ENCODE data around the gene MICALL1. TPM values are rescaled to one million over a fixed set of nuclear protein-coding genes. Genes with fewer than 3 reads are reported as not detected.

MICALL1 gene
- total and polyA plus RNA-seq, 8 donors: 15.0 to 36.8 (median 24.8) TPM

DNA sequence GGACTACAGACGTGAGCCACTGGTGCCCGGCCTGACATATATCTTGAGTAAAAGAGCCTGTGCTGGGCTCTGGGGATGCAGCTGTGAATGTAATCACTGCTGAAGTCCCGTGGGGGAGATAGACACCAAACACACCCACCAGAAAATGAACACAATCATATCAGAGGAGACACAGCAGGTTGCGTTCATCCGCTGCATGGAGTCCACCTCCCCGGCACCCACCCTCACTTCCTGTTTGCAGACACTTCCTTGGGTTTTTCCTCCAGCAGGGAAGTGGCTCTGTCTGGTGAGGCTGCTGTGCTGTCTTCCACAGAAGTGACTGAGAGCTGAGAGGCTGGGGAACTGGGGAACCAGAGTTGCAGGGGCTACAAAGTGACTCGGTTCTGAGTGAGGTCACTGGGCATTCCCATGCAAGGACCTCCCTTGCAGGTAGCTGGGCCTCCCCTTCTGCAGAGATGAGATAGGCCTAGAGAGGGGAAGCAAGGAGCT, 7.2 kb downstream of the MICALL1 start:
- Histone ChIP-seq H3K4me1 (peaks cover 0 to 29% of the 10 kb centered on the region in 2 donors), H3K36me3 (peaks cover 0 to 61% of the 10 kb centered on the region in 2 donors), H3K27me3 (no peaks in the 10 kb centered on the region), H3K27ac (peak overlapping the region; percentile 26 to 45), H3K4me3 (no peak overlapping the region), H3K9me3 (no peaks in the 10 kb centered on the region)
- intact Hi-C loops (cut with DNase I): no loop called here
- no peak for TF ChIP-seq CTCF (IDR thresholded peaks at IDR 0.05)
- ATAC-seq: no peak
- no peak for DNase-seq

- intact Hi-C loops (cut with DNase I): no loop called here
- TF ChIP-seq CTCF (IDR thresholded peaks at IDR 0.05): no peak
- Histone ChIP-seq H3K27me3 (no peaks in the 10 kb centered on the region), H3K4me3 (no peak overlapping the region), H3K9me3 (no peaks in the 10 kb centered on the region), H3K27ac (no peak overlapping the region), H3K4me1 (peaks cover 0 to 35% of the 10 kb centered on the region in 2 donors), H3K36me3 (peaks cover 0 to 89% of the 10 kb centered on the region in 2 donors)
- ATAC-seq (no peak), DNase-seq (no peak)
Observed at GRCh38 chr22:37916311-37916710, 10.2 kb downstream of the MICALL1 start.

GRCh38 chr22:37917874-37918548, 11.9 kb downstream of the MICALL1 start:
- TF ChIP-seq CTCF (IDR thresholded peaks at IDR 0.05): no peak
- Histone ChIP-seq H3K36me3 (peaks cover 0 to 96% of the 10 kb centered on the region in 2 donors), H3K4me3 (no peak overlapping the region), H3K27me3 (no peaks in the 10 kb centered on the region), H3K9me3 (no peaks in the 10 kb centered on the region), H3K27ac (no peak overlapping the region), H3K4me1 (peaks cover 0 to 25% of the 10 kb centered on the region in 2 donors)
- DNase-seq (no peak), ATAC-seq (no peak)
- intact Hi-C loops (cut with DNase I): no loop called here

GRCh38 chr22:37918580-37919270, 12.6 kb downstream of the MICALL1 start:
- no peak for DNase-seq
- Histone ChIP-seq H3K9me3 (no peaks in the 10 kb centered on the region), H3K36me3 (peaks cover 0 to 96% of the 10 kb centered on the region in 2 donors), H3K27me3 (no peaks in the 10 kb centered on the region), H3K27ac (peak overlapping the region in 1 of 2 donors; percentile 8), H3K4me1 (peaks cover 0 to 19% of the 10 kb centered on the region in 2 donors), H3K4me3 (no peak overlapping the region)
- intact Hi-C loops (cut with DNase I): no loop called here
- TF ChIP-seq CTCF (IDR thresholded peaks at IDR 0.05): no peak
- ATAC-seq: no peak

DNA sequence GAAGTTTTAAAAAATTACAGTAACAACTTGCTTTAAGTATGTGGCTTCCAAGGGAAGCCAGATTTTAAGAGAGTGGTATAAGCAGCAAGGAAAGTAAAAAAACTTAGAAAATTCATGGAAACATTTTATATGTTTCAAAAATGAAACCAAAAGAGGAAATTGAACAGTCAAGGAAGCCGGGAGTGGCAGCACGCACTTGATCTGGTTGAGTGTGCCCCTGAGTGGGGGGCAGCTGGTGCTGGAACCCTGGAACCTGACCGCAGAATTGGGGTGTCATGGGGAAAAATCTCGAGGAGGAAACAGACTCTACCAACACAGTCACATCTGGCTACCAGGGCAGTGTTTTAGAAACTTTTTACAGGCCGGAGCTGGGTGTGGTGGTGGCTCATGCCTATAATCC, 14.0 kb downstream of the MICALL1 start:
- TF ChIP-seq CTCF (IDR thresholded peaks at IDR 0.05): no peak
- peak overlapping the region in 1 of 2 donors; percentile 34 for H3K27ac ChIP-seq
- intact Hi-C loops (cut with DNase I): no loop called here

More for the DNA sequence above, 14.0 kb downstream of the MICALL1 start:
- Histone ChIP-seq H3K36me3 (peaks cover 0 to 96% of the 10 kb centered on the region in 2 donors), H3K27me3 (no peaks in the 10 kb centered on the region), H3K4me1 (peaks cover 0 to 19% of the 10 kb centered on the region in 2 donors), H3K9me3 (no peaks in the 10 kb centered on the region), H3K4me3 (no peak overlapping the region)
- ATAC-seq: no peak
- no peak for DNase-seq
